ENCODE measurements around the gene KRT31. TPM values are rescaled to one million over a fixed set of nuclear protein-coding genes. Genes with fewer than 3 reads are reported as not detected.

The KRT31 gene
- total and polyA plus RNA-seq, 2 donors (not counting 1 experiment from before 2014, with no cell fraction given), result not detected

GRCh38 chr17:41363881-41364280 is 33.5 kb downstream of the KRT31 start:
- H3K9me3 ChIP-seq (ENCODE audit: control extremely low read depth in 1 of 3, control insufficient read depth in 2 of 3, insufficient read depth in 1 of 3, low read length in 2 of 3), result peaks cover 0 to 3% (median 0%) of the 10 kb centered on the region in 3 donors
- peaks cover 0 to 9% (median 0%) of the 10 kb centered on the region in 4 experiments for H3K27me3 ChIP-seq (replicated peaks in 1 of 4; ENCODE audit: control extremely low read depth in 1 of 4, control insufficient read depth in 3 of 4, insufficient read depth in 4 of 4, low read length in 3 of 4)
- 81% methylated on average over 2 of the region's 2 CpGs for WGBS (ENCODE audit: insufficient coverage)
- no peak for TF ChIP-seq EZH2 (IDR thresholded peaks at IDR 0.05; ENCODE audit: borderline replicate concordance, insufficient read depth, low read depth, low read length, poor library complexity, severe bottlenecking)
- no peak for TF ChIP-seq CTCF (IDR thresholded peaks at IDR 0.05)
- Mint-ChIP-seq H3K9me3 (ENCODE audit: insufficient read depth) (no peaks in the 10 kb centered on the region), H3K27ac (peak overlapping the region; percentile 46), H3K4me3 (no peak overlapping the region), H3K27me3 (peaks cover 31% of the 10 kb centered on the region), H3K4me1 (no peaks in the 10 kb centered on the region)
- no peaks in the 10 kb centered on the region for H3K79me2 ChIP-seq (ENCODE audit: control insufficient read depth, insufficient read depth, low read length)
- no peak overlapping the region for H3K4me2 ChIP-seq (replicated peaks; ENCODE audit: low read depth, low read length, poor library complexity, severe bottlenecking)
- no peaks in the 10 kb centered on the region for H4K20me1 ChIP-seq (ENCODE audit: control insufficient read depth, insufficient read depth, low read length, poor library complexity, severe bottlenecking)
- intact Hi-C loops (cut with micrococcal nuclease), result no loop called here
- no peak overlapping the region for H3K4me3 ChIP-seq (ENCODE audit: control extremely low read depth in 1 of 5, extremely low read depth in 1 of 5, insufficient read depth in 1 of 5, low read depth in 2 of 5, low read length in 4 of 5)
- ATAC-seq (ENCODE audit: low read depth), result no peak
- DNase-seq, result no peak
- no peaks in the 10 kb centered on the region for H3K36me3 ChIP-seq (replicated peaks in 1 of 2; ENCODE audit: control extremely low read depth in 1 of 2, control insufficient read depth in 1 of 2, extremely low read depth in 1 of 2, insufficient read depth in 2 of 2, low read length in 1 of 2)
- ChIA-PET POLR2A (no interaction called here), CTCF (no interaction called here)
- no peak overlapping the region for H2AFZ ChIP-seq (ENCODE audit: insufficient read depth, low read depth, low read length, poor library complexity, severe bottlenecking)
- no peak overlapping the region for H3K9ac ChIP-seq (ENCODE audit: low read length)
- H3K4me1 ChIP-seq (ENCODE audit: control insufficient read depth in 2 of 2, insufficient read depth in 2 of 2, low read length in 2 of 2), result no peaks in the 10 kb centered on the region
- H3K27ac ChIP-seq (ENCODE audit: low read length in 2 of 2), result no peak overlapping the region

GRCh38 chr17:41360296-41360995 is 37.0 kb downstream of the KRT31 start:
- Histone ChIP-seq H4K20me1 (ENCODE audit: control insufficient read depth, insufficient read depth, low read length, poor library complexity, severe bottlenecking) (no peaks in the 10 kb centered on the region), H3K4me3 (ENCODE audit: control extremely low read depth in 1 of 5, extremely low read depth in 1 of 5, insufficient read depth in 1 of 5, low read depth in 2 of 5, low read length in 4 of 5) (no peak overlapping the region), H3K27ac (ENCODE audit: low read length in 2 of 2) (no peak overlapping the region), H3K36me3 (replicated peaks in 1 of 2; ENCODE audit: control extremely low read depth in 1 of 2, control insufficient read depth in 1 of 2, extremely low read depth in 1 of 2, insufficient read depth in 2 of 2, low read length in 1 of 2) (no peaks in the 10 kb centered on the region), H3K9ac (ENCODE audit: low read length) (no peak overlapping the region), H3K4me2 (replicated peaks; ENCODE audit: low read depth, low read length, poor library complexity, severe bottlenecking) (no peak overlapping the region), H3K9me3 (ENCODE audit: control extremely low read depth in 1 of 3, control insufficient read depth in 2 of 3, insufficient read depth in 1 of 3, low read length in 2 of 3) (peaks cover 0 to 3% (median 0%) of the 10 kb centered on the region in 3 donors), H3K27me3 (replicated peaks in 1 of 4; ENCODE audit: control extremely low read depth in 1 of 4, control insufficient read depth in 3 of 4, insufficient read depth in 4 of 4, low read length in 3 of 4) (peaks cover 0 to 12% (median 0%) of the 10 kb centered on the region in 4 experiments), H3K4me1 (ENCODE audit: control insufficient read depth in 2 of 2, insufficient read depth in 2 of 2, low read length in 2 of 2) (no peaks in the 10 kb centered on the region), H2AFZ (ENCODE audit: insufficient read depth, low read depth, low read length, poor library complexity, severe bottlenecking) (no peak overlapping the region), H3K79me2 (ENCODE audit: control insufficient read depth, insufficient read depth, low read length) (no peaks in the 10 kb centered on the region)
- no peak for TF ChIP-seq CTCF (IDR thresholded peaks at IDR 0.05)
- Mint-ChIP-seq H3K4me1 (no peaks in the 10 kb centered on the region), H3K27ac (no peak overlapping the region), H3K4me3 (no peak overlapping the region), H3K27me3 (peaks cover 38% of the 10 kb centered on the region), H3K9me3 (ENCODE audit: insufficient read depth) (peaks cover 3% of the 10 kb centered on the region)
- POLR2A ChIA-PET, result no interaction called here
- DNase-seq (no peak), ATAC-seq (ENCODE audit: low read depth) (no peak)
- 88% methylated on average over 4 of the region's 5 CpGs for WGBS (ENCODE audit: insufficient coverage)
- CTCF ChIA-PET, result interaction anchor here (0.5 kb wide), 1 partner anchor 741 kb away, joined by 3 read pairs; no protein-coding TSS in a partner anchor
- intact Hi-C loops (cut with micrococcal nuclease), result no loop called here

All from B cell (primary cell).